Stimulated activated CD4-positive, alpha-beta T cell treated with anti-CD3 and anti-CD28 coated beads, Interleukin-4, amount 100 ng/mL, for 24 hours (primary cell): ENCODE data around the gene SLC22A3.
"Not testable (repeated sequence)": the region's sequence is repeated elsewhere in the genome, so short reads cannot be mapped to it uniquely, and the experiment has no call there.

Experiments used
- DNase-seq: peaks from one replicate; pipeline ENCODE4 v3.0.0-alpha.2; 2020

SLC22A3 gene

GRCh38 chr6:160449787-160450186, 101.6 kb downstream of the SLC22A3 start:
- DNase-seq, result not testable (repeated sequence)

GRCh38 chr6:160450849-160451248, 102.7 kb downstream of the SLC22A3 start:
- DNase-seq, result no peak

- DNase-seq, result no peak
Observed at GRCh38 chr6:160454303-160454702, 106.1 kb downstream of the SLC22A3 start.

GRCh38 chr6:160455081-160455480, 106.9 kb downstream of the SLC22A3 start:
- DNase-seq, result no peak

GRCh38 chr6:160455541-160456213, 107.5 kb downstream of the SLC22A3 start:
- DNase-seq, result peak; percentile 73

GRCh38 chr6:160456214-160456546, 108.0 kb downstream of the SLC22A3 start:
- DNase-seq, result no peak

GRCh38 chr6:160457823-160458222, 109.6 kb downstream of the SLC22A3 start:
- no peak for DNase-seq

GRCh38 chr6:160461641-160462040, 113.5 kb downstream of the SLC22A3 start:
- DNase-seq, result no peak

- no peak for DNase-seq
Observed at GRCh38 chr6:160462116-160462515, 113.9 kb downstream of the SLC22A3 start.

GRCh38 chr6:160462551-160463109, 114.5 kb downstream of the SLC22A3 start:
- DNase-seq, result peak; percentile 56

- DNase-seq, result no peak
Observed at GRCh38 chr6:160464744-160465143, 116.6 kb downstream of the SLC22A3 start.

- not testable (repeated sequence) for DNase-seq
Observed at GRCh38 chr6:160467261-160467871, 119.2 kb downstream of the SLC22A3 start.

- no peak for DNase-seq
Observed at GRCh38 chr6:160469153-160469552, 121.0 kb downstream of the SLC22A3 start.

GRCh38 chr6:160476056-160476455, 127.9 kb downstream of the SLC22A3 start:
- DNase-seq, result not testable (repeated sequence)

GRCh38 chr6:160477072-160477471, 128.9 kb downstream of the SLC22A3 start:
- not testable (repeated sequence) for DNase-seq

GRCh38 chr6:160477901-160478300, 129.7 kb downstream of the SLC22A3 start:
- DNase-seq, result no peak

- DNase-seq, result no peak
Observed at GRCh38 chr6:160487116-160487515, 138.9 kb downstream of the SLC22A3 start.

GRCh38 chr6:160489091-160489490, 140.9 kb downstream of the SLC22A3 start:
- DNase-seq, result no peak

GRCh38 chr6:160494576-160494975, 146.4 kb downstream of the SLC22A3 start:
- no peak for DNase-seq

- no peak for DNase-seq
Observed at GRCh38 chr6:160500639-160501038, 152.5 kb downstream of the SLC22A3 start.
